HepG2 (cell line): ENCODE data around the gene MZT1. TPM values are rescaled to one million over a fixed set of nuclear protein-coding genes. Genes with fewer than 3 reads are reported as not detected.
A peak's percentile ranks its signal among the peaks of the same experiment; 100 is the strongest.

ENCODE experiments used
- AHR ChIP-seq: IDR thresholded peaks from 2 replicates; pipeline ENCODE4 v1.6.1; 2018; ENCODE audit warnings: missing genetic modification reagents, missing compliant biosample characterization
- ARID5B ChIP-seq: IDR thresholded peaks from 2 replicates; pipeline ENCODE4 v1.4.0; 2020; ENCODE audit warnings: mild to moderate bottlenecking, missing genetic modification reagents
- BRD4 ChIP-seq: sonication (generic); formaldehyde crosslinking; IDR thresholded peaks from 2 replicates; pipeline ENCODE4 v1.4.0; 2020; ENCODE audit warnings: missing genetic modification reagents
- CCDC6 ChIP-seq: sonication (generic); formaldehyde crosslinking; IDR thresholded peaks from 2 replicates; pipeline ENCODE4 v1.8.1; 2022; ENCODE audit warnings: mild to moderate bottlenecking, missing genetic modification reagents, moderate library complexity
- DMAP1 ChIP-seq: IDR thresholded peaks from 2 replicates; pipeline ENCODE4 v1.6.1; 2016
- ESRRA ChIP-seq: sonication (generic); formaldehyde crosslinking; IDR thresholded peaks from 2 replicates; pipeline ENCODE4 v1.5.1; 2020; ENCODE audit warnings: mild to moderate bottlenecking, low read depth, missing genetic modification reagents
- EZH2 ChIP-seq: conservative IDR thresholded peaks from 2 replicates; pipeline ENCODE4 v1.6.1; 2012; ENCODE audit warnings: mild to moderate bottlenecking, low read depth, low read length, moderate library complexity
- NFYC ChIP-seq: IDR thresholded peaks from 2 replicates; pipeline ENCODE4 v1.6.1; 2016; ENCODE audit warnings: missing genetic modification reagents, missing compliant biosample characterization
- PRDM4 ChIP-seq: sonication (generic); formaldehyde crosslinking; IDR thresholded peaks from 2 replicates; pipeline ENCODE4 v1.9.0; 2021; ENCODE audit warnings: missing genetic modification reagents, borderline replicate concordance
- RFXAP ChIP-seq: sonication (generic); formaldehyde crosslinking; IDR thresholded peaks from 2 replicates; pipeline ENCODE4 v1.4.0; 2020; ENCODE audit warnings: missing genetic modification reagents, borderline replicate concordance
- RNF2 ChIP-seq: fragments of 450-650 bp; conservative IDR thresholded peaks from 2 replicates; pipeline ENCODE4 v1.6.1; 2016; ENCODE audit warnings: low read depth
- SALL1 ChIP-seq: sonication (generic); formaldehyde crosslinking; IDR thresholded peaks from 2 replicates; pipeline ENCODE4 v1.8.0; 2022; ENCODE audit warnings: mild to moderate bottlenecking, missing genetic modification reagents
- SP4 ChIP-seq: sonication (generic); formaldehyde crosslinking; IDR thresholded peaks from 2 replicates; pipeline ENCODE4 v1.8.1; 2023; ENCODE audit warnings: mild to moderate bottlenecking, missing genetic modification reagents
- TCF12 ChIP-seq, 2 experiments: fragments of 450-650 bp in 1 of 2; sonication (generic) in 1 of 2; formaldehyde crosslinking in 1 of 2; IDR thresholded peaks; 2 replicates each; pipeline versions ENCODE4 v1.6.1 to v1.8.0; 2017 to 2022; ENCODE audit warnings: antibody characterized with exemption in 1 of 2, mild to moderate bottlenecking in 1 of 2, missing genetic modification reagents in 1 of 2, moderate library complexity in 1 of 2
- ZBTB7A ChIP-seq: sonication (generic); formaldehyde crosslinking; IDR thresholded peaks from 2 replicates; pipeline ENCODE4 v1.8.0; 2022; ENCODE audit warnings: mild to moderate bottlenecking, missing genetic modification reagents
- ZFP62 ChIP-seq: sonication (generic); formaldehyde crosslinking; IDR thresholded peaks from 2 replicates; pipeline ENCODE4 v1.4.0; 2020; ENCODE audit warnings: missing genetic modification reagents
- ZGPAT ChIP-seq: IDR thresholded peaks from 2 replicates; pipeline ENCODE4 v1.6.1; 2016; ENCODE audit warnings: mild to moderate bottlenecking
- ZMYM4 ChIP-seq: sonication (generic); formaldehyde crosslinking; IDR thresholded peaks from 2 replicates; pipeline ENCODE4 v1.8.1; 2023; ENCODE audit warnings: mild to moderate bottlenecking, missing genetic modification reagents
- ZNF138 ChIP-seq: sonication (generic); formaldehyde crosslinking; IDR thresholded peaks from 2 replicates; pipeline ENCODE4 v1.5.0; 2020; ENCODE audit warnings: mild to moderate bottlenecking, low read depth, missing genetic modification reagents
- ZNF263 ChIP-seq: sonication (generic); formaldehyde crosslinking; IDR thresholded peaks from 2 replicates; pipeline ENCODE4 v1.4.0; 2020; ENCODE audit warnings: missing genetic modification reagents
- ZNF564 ChIP-seq: sonication (generic); formaldehyde crosslinking; IDR thresholded peaks from 2 replicates; pipeline ENCODE4 v1.8.1; 2023; ENCODE audit warnings: mild to moderate bottlenecking, missing genetic modification reagents
- ZNF841 ChIP-seq: sonication (generic); formaldehyde crosslinking; IDR thresholded peaks from 2 replicates; pipeline ENCODE4 v1.8.1; 2023; ENCODE audit warnings: missing genetic modification reagents, borderline replicate concordance
- ZSCAN31 ChIP-seq: sonication (generic); formaldehyde crosslinking; IDR thresholded peaks from 2 replicates; pipeline ENCODE4 v1.5.0; 2020; ENCODE audit warnings: low read depth, mild to moderate bottlenecking, missing genetic modification reagents
- polyA plus RNA-seq, 8 experiments: library from polyadenylated mRNA; depleted of rRNA in 3 of 8; stranded (reverse) in 7 of 8; unstranded in 1 of 8; fragments of >200 nt; fragmentation: Illumina TruSeq in 4 of 8; extraction: Trizol in 4 of 8; gene quantifications; 2 replicates each; pipeline versions ENCODE4 v1.2.1 to v1.2.3, GENCODE V29; 2011 to 2016; ENCODE audit warnings: low read depth in 4 of 8, missing spikeins in 1 of 8, mixed read lengths in 1 of 8; ENCODE audit not compliant: insufficient read depth in 1 of 8
- total RNA-seq, 5 experiments: library from RNA; depleted of rRNA; stranded (reverse); fragments of >200 nt; fragmentation: Illumina TruSeq; extraction: Trizol; gene quantifications; 2 replicates each; pipeline ENCODE4 v1.2.3, GENCODE V29; 2016; ENCODE audit warnings: low read depth in 1 of 5

The MZT1 gene
- total and polyA plus RNA-seq, 2 of the 13 experiments (the other 11 are each of a cell fraction or from before 2014, with no cell fraction given), result 11.7 to 17.2 TPM

- TF ChIP-seq SP4 (CRISPR knock-in tag) (peak; percentile 96), SALL1 (CRISPR knock-in tag) (peak; percentile 92), ZBTB7A (CRISPR knock-in tag) (no peak), EZH2 (no peak), NFYC (peak; percentile 96), ZNF138 (CRISPR knock-in tag) (no peak), ZMYM4 (peak; percentile 99), TCF12 (IDR thresholded peaks at IDR 0.05) (no peak), TCF12 (CRISPR knock-in tag; IDR thresholded peaks at IDR 0.05) (no peak), ZGPAT (CRISPR knock-in tag) (peak; percentile 92), BRD4 (CRISPR knock-in tag) (peak; percentile 39; the same call in 1 of the 2 replicates), PRDM4 (no peak; the same call in 1 of the 2 replicates), ZSCAN31 (CRISPR knock-in tag) (peak; percentile 67), ZNF841 (CRISPR knock-in tag) (peak; percentile 98), AHR (CRISPR knock-in tag) (peak; percentile 17; the same call in 1 of the 2 replicates), ZNF263 (CRISPR knock-in tag) (peak; percentile 20; the same call in 1 of the 2 replicates), ZFP62 (CRISPR knock-in tag) (no peak), CCDC6 (CRISPR knock-in tag) (peak; percentile 100), DMAP1 (CRISPR knock-in tag) (peak; percentile 95), ESRRA (0 out of 2 replicates have a peak, but pooled peaks have one; percentile 27), ARID5B (CRISPR knock-in tag) (peak; percentile 34; the same call in 1 of the 2 replicates), RFXAP (CRISPR knock-in tag) (peak; percentile 96; the same call in 1 of the 2 replicates), RNF2 (peak; percentile 94), ZNF564 (CRISPR knock-in tag) (peak; percentile 94; the same call in 1 of the 2 replicates)
Observed at GRCh38 chr13:72727417-72728289, at the start of gene MZT1, which contains the start of gene BORA (continued).
